HG02981 (cell line): Measurements from ENCODE around the gene KCNJ5.

Experiments used
- ATAC-seq: cut with Tn5 transposase; IDR thresholded peaks from one replicate; pipeline ENCODE4 v1.9.1; 2021; ENCODE audit warnings: mild to moderate bottlenecking, moderate library complexity; ENCODE audit not compliant: unreplicated experiment

The KCNJ5 gene

DNA sequence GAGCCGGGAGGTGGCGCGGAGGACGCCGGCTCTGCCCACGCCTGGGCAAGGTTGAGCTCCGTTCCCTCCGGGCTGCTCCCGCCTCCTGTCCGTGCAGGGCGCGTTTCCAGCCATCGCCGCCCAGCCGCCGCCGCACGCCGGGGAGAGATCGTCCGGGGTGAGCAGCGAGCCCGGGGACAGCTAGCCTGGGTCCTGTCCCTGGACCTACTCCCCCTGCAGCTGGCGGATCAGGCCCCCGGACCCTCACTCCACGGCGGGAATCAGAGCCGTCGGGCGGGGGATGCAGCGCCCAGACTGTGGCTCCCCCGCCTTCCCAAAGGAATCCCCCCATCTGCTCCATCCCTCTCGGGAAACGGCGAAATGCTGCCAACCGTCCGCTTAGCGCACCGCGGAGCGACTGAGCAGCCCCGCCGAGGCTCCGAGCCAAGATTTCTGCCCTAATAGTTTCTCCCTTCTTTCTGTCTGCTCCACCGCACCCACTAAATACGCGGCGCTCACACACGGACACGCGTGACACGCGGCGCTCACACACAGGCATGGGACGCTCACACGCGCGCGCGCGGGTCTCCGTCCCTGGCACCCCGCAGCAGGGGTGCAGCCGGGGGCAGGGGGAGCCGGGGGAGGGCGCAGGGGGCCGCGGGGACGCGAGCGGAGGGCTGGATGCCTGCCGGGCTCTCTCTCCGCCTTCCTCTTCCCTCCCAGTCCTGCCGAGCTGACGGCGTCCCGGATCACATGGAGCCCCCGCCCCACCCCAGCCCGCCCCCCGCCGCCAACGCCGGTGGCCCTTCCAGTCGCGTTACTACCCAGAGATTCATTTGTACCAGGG, at the start of gene KCNJ5:
KCNJ5 (plus strand) TSS at position 814 of the 826 bp plus-strand sequence. CDS start 19,918 bp downstream, outside the sequence.
- no peak for ATAC-seq

- ATAC-seq, result peak; percentile 69
Measured at GRCh38 chr11:128841461-128842072, 49.6 kb upstream of the KCNJ5 start.

GRCh38 chr11:128843198-128843785, 47.9 kb upstream of the KCNJ5 start:
- no peak for ATAC-seq

DNA sequence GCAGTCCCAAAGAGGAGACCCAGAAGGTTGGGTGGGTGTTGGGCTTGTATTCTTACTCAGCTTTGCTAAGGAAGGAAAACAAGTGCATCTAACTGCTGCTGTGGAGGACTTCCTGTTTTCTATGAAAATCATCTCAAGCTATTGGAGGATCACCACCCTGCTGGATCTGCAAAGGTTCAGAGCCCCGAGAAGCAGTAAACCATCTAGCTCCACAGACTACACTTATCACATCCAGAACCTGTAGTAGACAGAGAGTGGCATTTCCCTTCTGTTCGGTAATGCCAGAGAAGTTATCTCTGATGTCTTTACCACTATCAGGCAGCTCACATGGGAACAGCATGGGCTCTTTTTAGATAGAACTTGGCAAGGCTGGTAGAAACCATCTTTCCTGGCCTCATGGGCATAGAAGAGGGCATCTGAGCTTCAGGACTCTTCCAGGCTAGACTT, 45.8 kb upstream of the KCNJ5 start:
- ATAC-seq, result no peak

GRCh38 chr11:128846985-128847384, 44.2 kb upstream of the KCNJ5 start:
- ATAC-seq, result no peak

- ATAC-seq, result peak; percentile 87
Measured at GRCh38 chr11:128848815-128849455, 42.2 kb upstream of the KCNJ5 start.

GRCh38 chr11:128852327-128853023, 38.7 kb upstream of the KCNJ5 start:
- no peak for ATAC-seq

GRCh38 chr11:128853559-128853958, 37.6 kb upstream of the KCNJ5 start:
- no peak for ATAC-seq

DNA sequence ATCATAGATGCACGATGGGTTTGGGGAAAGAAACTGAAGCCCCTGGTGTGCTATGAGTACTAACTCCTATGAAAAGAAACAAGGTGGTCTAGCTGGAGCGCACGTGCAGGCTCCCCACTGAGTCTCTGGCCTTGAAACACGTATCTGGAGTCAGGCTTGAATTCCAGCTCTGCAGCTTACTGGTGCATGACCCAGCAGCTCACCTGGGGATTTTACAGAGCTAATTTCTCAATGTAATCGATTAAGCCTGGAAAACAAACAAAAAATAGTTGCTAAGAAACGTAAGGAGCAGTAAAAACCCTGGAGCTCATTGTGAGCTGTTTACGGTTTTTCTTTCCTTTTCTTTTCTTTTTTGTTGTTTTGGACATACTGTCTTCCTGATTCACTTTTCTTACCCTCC, 36.3 kb upstream of the KCNJ5 start:
- no peak for ATAC-seq

GRCh38 chr11:128856241-128856640, 34.9 kb upstream of the KCNJ5 start:
- ATAC-seq, result no peak

GRCh38 chr11:128857341-128857740, 33.8 kb upstream of the KCNJ5 start:
- no peak for ATAC-seq

DNA sequence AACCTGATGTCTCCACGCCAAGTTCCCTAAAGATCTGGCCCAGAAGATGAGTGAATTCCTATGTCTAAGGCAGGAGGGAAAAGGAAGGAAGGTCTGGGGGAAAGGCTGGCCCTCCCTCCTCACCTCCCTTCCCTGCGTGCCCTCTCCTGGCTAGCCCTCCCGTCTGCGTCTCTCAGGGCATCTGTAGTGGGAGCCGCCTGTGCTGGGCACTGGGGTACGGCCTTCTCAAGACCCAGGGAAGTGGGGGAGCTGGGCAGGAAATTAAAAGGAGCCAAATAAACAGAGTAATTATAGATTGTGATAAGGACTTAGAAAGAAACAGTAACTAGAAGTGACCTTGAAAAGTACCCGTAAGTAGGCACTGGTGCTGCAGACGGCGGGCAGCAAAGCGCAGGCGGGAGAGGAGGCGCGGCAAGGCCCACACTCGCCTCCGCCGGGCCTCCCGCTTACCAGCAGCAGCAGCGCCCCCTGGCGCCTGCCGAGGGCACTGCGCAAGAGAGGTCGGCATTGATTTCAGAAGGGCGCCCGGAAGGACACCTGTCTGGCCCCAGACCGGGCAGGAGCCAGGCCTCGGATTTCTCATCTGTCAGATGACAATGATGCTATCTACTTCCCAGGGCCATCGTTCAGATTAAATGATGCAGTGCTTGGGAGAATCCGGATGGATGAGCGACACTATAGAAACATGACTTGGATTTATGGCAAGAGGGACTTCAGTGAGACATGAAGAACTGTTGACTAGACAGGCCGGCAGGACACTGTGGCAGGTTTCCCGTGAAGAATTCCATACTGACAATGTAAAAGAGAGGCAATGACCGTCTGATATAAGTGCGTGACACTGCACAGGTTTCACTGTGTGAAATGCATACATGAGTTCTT, 31.4 kb upstream of the KCNJ5 start:
- ATAC-seq, result peak; percentile 94

DNA sequence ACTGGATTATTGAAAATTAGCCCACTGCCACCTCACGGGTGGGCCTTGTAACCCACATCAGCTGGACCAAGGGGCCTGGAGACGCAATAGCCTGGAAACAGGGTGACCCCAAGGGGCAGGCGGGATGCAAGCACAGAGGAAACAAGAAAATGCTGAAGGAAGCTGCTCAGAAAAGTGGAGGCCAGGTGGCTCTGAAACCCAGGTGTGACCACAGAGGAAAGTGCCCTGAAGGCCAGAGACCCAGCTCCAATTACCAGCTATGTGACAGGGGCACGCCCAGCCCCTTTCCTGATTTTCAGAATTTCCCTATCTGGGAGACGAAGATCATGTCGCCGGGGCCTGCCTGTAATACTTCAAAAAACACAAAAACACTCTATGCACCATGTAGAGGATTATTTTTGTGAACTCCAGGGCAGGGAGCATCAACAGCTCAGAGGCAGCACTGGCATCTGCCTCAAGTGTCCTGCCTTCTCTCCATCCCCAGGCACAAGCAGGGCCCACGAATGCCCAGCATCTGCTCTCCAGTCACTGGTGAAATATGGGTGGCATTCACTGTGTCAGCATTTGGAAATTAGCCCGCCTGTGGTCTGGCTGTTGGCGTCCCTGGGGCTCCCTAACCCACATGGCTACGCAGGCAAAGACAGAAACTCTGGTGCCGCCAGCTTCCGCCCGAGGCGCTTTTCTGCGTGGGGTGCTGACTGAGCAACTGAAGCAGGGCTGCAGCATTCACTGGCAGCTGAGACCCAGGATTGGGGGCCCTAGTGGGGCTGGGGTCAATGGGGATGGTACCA, 30.4 kb upstream of the KCNJ5 start:
- no peak for ATAC-seq

DNA sequence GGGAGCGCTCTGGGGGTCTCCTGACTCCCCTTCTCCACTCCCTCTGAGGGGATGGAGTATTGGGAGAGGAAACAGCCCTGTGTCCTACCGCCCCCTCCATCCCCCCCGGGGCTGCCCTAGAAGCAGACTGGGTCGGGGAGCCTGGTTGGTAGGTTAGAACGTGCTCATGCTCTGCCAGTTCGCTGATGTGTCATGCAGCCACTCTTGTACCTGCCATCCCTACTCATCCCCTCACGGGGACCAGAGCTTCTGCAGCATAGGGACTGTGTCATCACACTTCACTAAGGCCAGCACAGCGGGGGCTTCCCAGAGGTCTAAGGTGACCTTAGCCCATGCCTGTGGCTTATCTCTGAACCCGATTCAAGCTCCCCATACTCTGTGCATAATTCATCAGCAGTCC, 28.8 kb upstream of the KCNJ5 start:
- no peak for ATAC-seq

- no peak for ATAC-seq
Measured at GRCh38 chr11:128862908-128863660, 28.1 kb upstream of the KCNJ5 start.

GRCh38 chr11:128865490-128865889, 25.7 kb upstream of the KCNJ5 start:
- no peak for ATAC-seq

GRCh38 chr11:128867277-128867676, 23.9 kb upstream of the KCNJ5 start, which contains the start of gene KCNJ1:
Gene KCNJ1 (minus strand): TSS chr11:128867296. CDS start chr11:128840243, 27,053 bp downstream.
- ATAC-seq, result no peak
